Activated CD4-positive, alpha-beta T cell treated with anti-CD3 and anti-CD28 coated beads for 36 hours (primary cell): ENCODE results near the gene ADAMTS4. TPM values are rescaled to one million over a fixed set of nuclear protein-coding genes. Genes with fewer than 3 reads are reported as not detected.

Experiments
- ATAC-seq: fragments of 200-7000 bp; cut with Tn5 transposase; one replicate; pipeline ENCODE4 v1.10.0; 2021; ENCODE audit warnings: mild to moderate bottlenecking, moderate library complexity
- CTCF ChIA-PET: fragments of 350-600 bp; sonication (Branson Sonifier 250); formaldehyde crosslinking; loops from one replicate; lab custom pipeline; 2021; ENCODE audit warnings: antibody characterized with exemption; lab: Charles Lee
- POLR2A ChIA-PET: fragments of 350-600 bp; sonication (Branson Sonifier 250); formaldehyde crosslinking; loops from one replicate; lab custom pipeline; 2021; ENCODE audit warnings: antibody characterized with exemption, inconsistent platforms; lab: Charles Lee
- DNase-seq: peaks from one replicate; pipeline ENCODE4 v3.0.0-alpha.2; 2020
- H3K27ac Mint-ChIP-seq: one replicate; pipeline ENCODE4 v1.8.0; 2021; ENCODE audit warnings: mixed read lengths
- H3K27me3 Mint-ChIP-seq: one replicate; pipeline ENCODE4 v1.8.0; 2021; ENCODE audit warnings: mixed read lengths
- H3K36me3 Mint-ChIP-seq: one replicate; pipeline ENCODE4 v1.8.0; 2021; ENCODE audit warnings: low read depth, mixed read lengths
- H3K4me1 Mint-ChIP-seq: one replicate; pipeline ENCODE4 v1.8.0; 2021; ENCODE audit warnings: mixed read lengths
- H3K4me3 Mint-ChIP-seq: one replicate; pipeline ENCODE4 v1.8.0; 2021; ENCODE audit warnings: mild to moderate bottlenecking, moderate library complexity, mixed read lengths
- H3K9me3 Mint-ChIP-seq: one replicate; pipeline ENCODE4 v1.8.0; 2021; ENCODE audit warnings: low read depth, mixed read lengths
- intact Hi-C, 2 experiments: fragments of 100-400 bp; cut with DNase I in 1 of 2; cut with micrococcal nuclease in 1 of 2; formaldehyde crosslinking; loops; one replicate each; pipeline versions ENCODE4 v1.14.2 to v1.15.1; 2022 to 2024; cut with DNase I, micrococcal nuclease
- microRNA-seq: library from miRNA; unstranded; fragments of <30 nt; microRNA quantifications from one replicate; pipeline ENCODE4 v1.2.0, GENCODE V29; 2021; ENCODE audit warnings: borderline replicate concordance
- total RNA-seq, 2 experiments: library from RNA; stranded (reverse); gene quantifications; one replicate each; pipeline ENCODE4 v1.2.3, GENCODE V29; 2021

Gene ADAMTS4
- total RNA-seq, 2 experiments from 2014 or later, result 0.40 to 0.71 TPM

DNA sequence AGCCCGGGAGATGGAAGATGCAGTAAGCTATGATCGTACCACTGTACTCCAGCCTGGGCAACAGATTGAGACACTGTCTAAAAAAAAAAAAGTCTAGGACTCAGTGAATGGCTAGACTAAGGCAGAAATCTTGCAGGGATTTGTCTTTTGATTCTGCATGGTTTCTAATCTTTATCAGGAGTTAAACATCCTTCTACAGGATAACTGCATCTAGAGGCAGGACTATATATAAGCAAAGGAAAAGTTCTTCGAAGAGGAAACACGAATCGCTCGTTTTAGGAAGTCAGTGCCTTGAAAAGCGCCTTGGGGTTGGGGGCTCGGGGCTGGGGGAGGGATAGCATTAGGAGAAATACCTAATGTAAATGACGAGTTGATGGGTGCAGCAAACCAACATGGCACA lies 45.7 kb downstream of the ADAMTS4 start:
- POLR2A ChIA-PET, result interaction anchor here (0.6 to 2.6 kb wide), 6 partner anchors 12 to 83 kb away, joined by 5 to 13 read pairs (median 6); partner anchors contain the start of genes ARHGAP30, DEDD, NIT1 and PFDN2
- ATAC-seq (peak; percentile 6), DNase-seq (no peak)
- CTCF ChIA-PET, result interaction anchor here (0.7 to 2.7 kb wide), 9 partner anchors 13 to 229 kb away, joined by 3 to 14 read pairs (median 5); partner anchors contain the start of genes DEDD, NIT1, PFDN2 and PPOX
- H3K4me3 Mint-ChIP-seq, result peak overlapping the region; percentile 94
- intact Hi-C loops, result loop anchor here (1.0 to 5.0 kb wide), 6 partner anchors 20 to 106 kb away; partner anchors contain the start of genes DEDD (in 2 of the 2), ARHGAP30 (in 1 of the 2), NIT1 (in 1 of the 2) and PFDN2 (in 1 of the 2)
- peaks cover 16% of the 10 kb centered on the region for H3K4me1 Mint-ChIP-seq
- H3K27me3 Mint-ChIP-seq, result no peaks in the 10 kb centered on the region
- H3K27ac Mint-ChIP-seq, result peak overlapping the region; percentile 89
- H3K9me3 Mint-ChIP-seq, result no peaks in the 10 kb centered on the region
- peaks cover 8% of the 10 kb centered on the region for H3K36me3 Mint-ChIP-seq

DNA sequence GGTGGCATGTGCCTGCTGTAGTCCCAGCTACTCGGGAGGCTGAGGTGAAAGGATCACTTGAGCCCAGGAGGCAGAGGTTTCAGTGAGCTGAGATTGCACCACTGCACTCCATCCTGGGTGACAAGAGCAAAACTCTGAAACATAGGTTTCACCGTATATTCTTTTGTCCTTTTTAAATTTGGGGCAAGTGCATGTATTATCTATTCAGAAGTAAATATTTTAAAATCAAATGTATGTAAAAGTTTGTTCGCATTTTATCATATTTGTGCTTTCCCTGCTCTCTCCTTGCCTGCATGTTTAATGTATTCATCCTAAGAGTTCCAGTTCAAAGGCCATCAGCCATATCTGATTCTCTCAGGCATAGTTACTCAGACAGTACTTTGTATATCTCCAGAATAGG lies 53.0 kb downstream of the ADAMTS4 start:
- no peak for DNase-seq
- POLR2A ChIA-PET, result interaction anchor here (0.8 kb wide), 1 partner anchor 107 kb away, joined by 3 read pairs; the partner anchor contains the start of gene TSTD1

DNA sequence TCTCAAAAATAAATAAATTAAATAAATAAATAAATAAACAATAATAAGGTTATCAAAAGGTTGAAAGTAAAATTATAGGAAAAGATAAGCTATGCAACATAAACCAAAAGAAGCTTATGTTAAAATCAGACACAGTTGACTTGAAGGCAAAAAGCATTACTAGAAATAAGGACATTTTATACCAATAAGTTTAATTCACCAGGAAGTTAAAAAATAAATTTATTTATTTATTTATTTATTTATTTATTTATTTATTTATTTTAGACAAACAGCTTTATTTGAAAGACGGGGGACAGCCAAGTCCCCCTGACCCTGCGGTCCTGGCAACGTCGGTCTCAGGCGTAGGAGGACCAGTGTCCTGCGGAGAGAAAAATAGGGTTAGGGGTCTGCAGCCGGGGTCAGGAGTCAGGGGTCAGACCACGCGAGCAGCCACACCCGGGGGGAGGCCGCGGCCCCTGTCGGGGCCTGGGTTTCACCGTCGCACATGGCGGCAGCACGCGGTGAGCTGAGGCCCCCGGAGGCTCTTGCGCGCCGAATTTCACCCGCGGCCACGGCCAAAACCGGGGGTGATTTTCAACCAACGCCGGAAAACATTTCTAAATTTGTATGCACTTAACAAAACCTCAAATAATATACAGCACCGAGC lies 58.0 kb downstream of the ADAMTS4 start:
- no peak for DNase-seq
- no peaks in the 10 kb centered on the region for H3K9me3 Mint-ChIP-seq
- CTCF ChIA-PET, result interaction anchor here (0.6 to 1.7 kb wide), 14 partner anchors 13 to 520 kb away, joined by 3 to 7 read pairs (median 4); partner anchors contain the start of gene USF1
- no peak overlapping the region for H3K4me3 Mint-ChIP-seq
- intact Hi-C loops, result loop anchor here in 1 of 2 experiments (5.0 kb wide), 1 partner anchor 34 kb away; no protein-coding TSS in a partner anchor
- H3K27ac Mint-ChIP-seq, result no peak overlapping the region
- H3K27me3 Mint-ChIP-seq, result no peaks in the 10 kb centered on the region
- POLR2A ChIA-PET, result no interaction called here
- no peak for ATAC-seq
- no peaks in the 10 kb centered on the region for H3K36me3 Mint-ChIP-seq
- no peaks in the 10 kb centered on the region for H3K4me1 Mint-ChIP-seq

More for the DNA sequence above, 53.0 kb downstream of the ADAMTS4 start:
- H3K27ac Mint-ChIP-seq, result no peak overlapping the region
- intact Hi-C loops, result no loop called here
- no peaks in the 10 kb centered on the region for H3K4me1 Mint-ChIP-seq
- H3K9me3 Mint-ChIP-seq, result no peaks in the 10 kb centered on the region
- no peak overlapping the region for H3K4me3 Mint-ChIP-seq
- H3K36me3 Mint-ChIP-seq, result no peaks in the 10 kb centered on the region
- H3K27me3 Mint-ChIP-seq, result no peaks in the 10 kb centered on the region
- no peak for ATAC-seq
- CTCF ChIA-PET, result interaction anchor here (0.8 to 1.1 kb wide), 2 partner anchors 9 to 20 kb away, joined by 3 to 4 read pairs; partner anchors contain the start of gene PPOX

DNA sequence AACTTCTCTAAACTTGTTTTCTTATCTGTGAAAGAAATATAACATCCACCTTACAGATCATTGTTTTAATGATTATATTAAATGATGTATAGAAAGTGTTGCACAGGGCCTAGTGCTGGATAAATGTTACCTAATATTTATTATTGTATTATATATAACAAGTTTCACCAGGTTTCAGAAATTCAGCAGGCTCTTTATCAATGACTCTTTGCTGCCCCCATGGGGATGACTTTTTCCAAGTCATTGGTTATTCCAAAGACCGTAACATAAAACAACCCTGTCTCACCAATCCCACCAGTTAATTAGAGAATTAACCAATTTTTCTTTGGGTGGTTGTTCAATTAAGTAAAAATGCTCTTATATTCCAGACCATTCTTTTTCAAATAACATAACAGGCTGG lies 59.1 kb downstream of the ADAMTS4 start:
- Mint-ChIP-seq H3K4me1 (peaks cover 3% of the 10 kb centered on the region), H3K4me3 (no peak overlapping the region), H3K27ac (no peak overlapping the region), H3K36me3 (peaks cover 3% of the 10 kb centered on the region), H3K9me3 (no peaks in the 10 kb centered on the region), H3K27me3 (no peaks in the 10 kb centered on the region)
- ChIA-PET POLR2A (interaction anchor here (0.7 kb wide), 1 partner anchor 899 kb away, joined by 3 read pairs; no protein-coding TSS in a partner anchor), CTCF (interaction anchor here (0.8 to 3.1 kb wide), 5 partner anchors 34 to 187 kb away, joined by 3 to 11 read pairs (median 4); partner anchors contain the start of gene ARHGAP30)
- ATAC-seq (peak; percentile 53), DNase-seq (peak; percentile 61)
- intact Hi-C loops, result loop anchor here in 1 of 2 experiments (1.0 to 5.0 kb wide), 3 partner anchors 32 to 142 kb away; no protein-coding TSS in a partner anchor

DNA sequence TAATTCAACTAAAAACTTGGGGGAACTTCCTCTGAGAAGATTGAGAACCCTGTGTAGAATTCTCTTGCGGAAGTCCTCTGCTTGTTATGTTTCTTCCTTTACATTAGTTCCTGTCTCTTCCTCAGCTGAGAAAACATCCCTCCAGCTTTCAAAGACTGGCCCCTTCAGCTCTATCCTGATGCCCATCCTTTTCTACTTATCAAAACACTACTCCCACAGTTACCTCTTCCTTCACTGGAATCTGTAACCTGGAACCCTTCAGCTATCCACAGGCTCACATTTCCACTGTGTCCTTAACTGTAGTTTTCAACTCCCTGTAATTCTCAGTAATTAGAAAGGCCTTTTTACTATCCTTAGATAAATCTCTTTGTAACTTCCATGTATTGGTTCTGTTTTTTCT lies 60.4 kb downstream of the ADAMTS4 start:
- Mint-ChIP-seq H3K36me3 (peaks cover 3% of the 10 kb centered on the region), H3K4me3 (no peak overlapping the region), H3K9me3 (no peaks in the 10 kb centered on the region), H3K27me3 (no peaks in the 10 kb centered on the region), H3K27ac (peak overlapping the region; percentile 21), H3K4me1 (peaks cover 3% of the 10 kb centered on the region)
- DNase-seq (no peak), ATAC-seq (no peak)
- intact Hi-C loops, result no loop called here
- CTCF ChIA-PET, result interaction anchor here (0.6 to 3.1 kb wide), 13 partner anchors 8 to 150 kb away, joined by 3 to 11 read pairs (median 4); partner anchors contain the start of genes ARHGAP30, F11R and UFC1
- POLR2A ChIA-PET, result interaction anchor here (0.6 kb wide), 2 partner anchors 45 to 78 kb away, joined by 5 to 7 read pairs; no protein-coding TSS in a partner anchor

DNA sequence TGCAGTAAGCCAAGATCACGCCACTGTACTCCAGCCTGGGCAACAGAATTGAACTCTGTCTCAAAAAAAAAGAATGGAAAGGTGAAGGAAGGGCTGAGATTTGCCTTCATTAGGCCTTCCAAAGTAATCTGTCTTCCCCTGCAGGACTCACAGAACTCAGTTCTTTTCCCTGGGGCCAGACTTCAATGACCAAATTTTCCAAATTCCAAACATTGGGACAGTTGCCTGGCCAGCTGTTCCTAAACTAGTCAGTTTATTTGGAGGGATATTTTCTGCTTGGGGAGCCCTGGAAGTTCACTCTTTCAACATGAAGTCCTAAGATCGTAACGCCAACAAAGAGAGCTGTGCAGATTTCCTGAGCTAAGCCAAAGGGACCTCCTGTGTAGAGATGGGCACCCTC lies 61.0 kb downstream of the ADAMTS4 start:
- no peak overlapping the region for H3K27ac Mint-ChIP-seq
- POLR2A ChIA-PET, result no interaction called here
- intact Hi-C loops, result no loop called here
- H3K4me1 Mint-ChIP-seq, result peaks cover 3% of the 10 kb centered on the region
- H3K9me3 Mint-ChIP-seq, result no peaks in the 10 kb centered on the region
- H3K27me3 Mint-ChIP-seq, result no peaks in the 10 kb centered on the region
- ATAC-seq (no peak), DNase-seq (no peak)
- H3K4me3 Mint-ChIP-seq, result no peak overlapping the region
- CTCF ChIA-PET, result interaction anchor here (0.6 to 3.1 kb wide), 12 partner anchors 8 to 149 kb away, joined by 3 to 11 read pairs (median 4); partner anchors contain the start of genes ARHGAP30, F11R and UFC1
- H3K36me3 Mint-ChIP-seq, result peaks cover 3% of the 10 kb centered on the region

Small RNA genes lying within 50 kb of the gene (microRNA-seq; reads per million reads assigned to microRNA genes)
- 2.1 reads per million for gene MIR5187

Other genes with a start within 250 kb of the ADAMTS4 start
- not detected for gene ITLN2, start 244.2 kb downstream of the ADAMTS4 start, total RNA-seq
- 10 to 100 TPM; 16.9 to 25.2 TPM for gene F11R, start 177.9 kb downstream of the ADAMTS4 start, total RNA-seq
- 10 to 100 TPM; 26.0 to 42.8 TPM for gene TSTD1, start 160.1 kb downstream of the ADAMTS4 start, total RNA-seq
- 10 to 100 TPM; 34.5 to 42.8 TPM for gene USF1, start 153.1 kb downstream of the ADAMTS4 start, total RNA-seq
- gene ARHGAP30, start 129.2 kb downstream of the ADAMTS4 start, total RNA-seq, result 100 to 1,000 TPM; 125 to 165 TPM
- gene NECTIN4, start 109.5 kb downstream of the ADAMTS4 start, total RNA-seq, result not detected
- gene KLHDC9, start 100.7 kb downstream of the ADAMTS4 start, total RNA-seq, result under 1 TPM; 0.39 to 0.50 TPM
- 100 to 1,000 TPM; 108 to 136 TPM for gene PFDN2, start 81.0 kb downstream of the ADAMTS4 start, total RNA-seq
- 10 to 100 TPM; 58.2 to 62.1 TPM for gene NIT1, start 80.9 kb downstream of the ADAMTS4 start, total RNA-seq
- gene DEDD, start 66.4 kb downstream of the ADAMTS4 start, total RNA-seq, result 10 to 100 TPM; 33.9 to 44.9 TPM
- gene UFC1, start 45.1 kb downstream of the ADAMTS4 start, total RNA-seq, result 10 to 100 TPM; 89.2 to 98.6 TPM
- 10 to 100 TPM; 25.1 to 32.0 TPM for gene USP21, start 39.6 kb downstream of the ADAMTS4 start, total RNA-seq
- 10 to 100 TPM; 21.5 to 28.8 TPM for gene PPOX, start 32.6 kb downstream of the ADAMTS4 start, total RNA-seq
- 10 to 100 TPM; 40.5 to 51.8 TPM for gene B4GALT3, start 21.5 kb downstream of the ADAMTS4 start, total RNA-seq
- gene NDUFS2, start 3.3 kb upstream of the ADAMTS4 start, total RNA-seq, result 10 to 100 TPM; 71.8 to 92.0 TPM
- 1 to 10 TPM in 1 of 2 experiments, under 1 TPM in 1; 0.98 to 2.2 TPM for gene FCER1G, start 16.2 kb upstream of the ADAMTS4 start, total RNA-seq
- gene APOA2, start 24.6 kb upstream of the ADAMTS4 start, total RNA-seq, result not detected
- gene TOMM40L, start 27.0 kb upstream of the ADAMTS4 start, total RNA-seq, result 10 to 100 TPM; 12.3 to 13.2 TPM
- not detected for gene NR1I3, start 39.1 kb upstream of the ADAMTS4 start, total RNA-seq
- under 1 TPM; 0.21 to 0.27 TPM for gene PCP4L1, start 59.7 kb upstream of the ADAMTS4 start, total RNA-seq
- 1 to 10 TPM; 4.6 to 5.3 TPM for gene MPZ, start 110.9 kb upstream of the ADAMTS4 start, total RNA-seq
- 100 to 1,000 TPM; 191 to 235 TPM for gene SDHC, start 115.3 kb upstream of the ADAMTS4 start, total RNA-seq
- gene CFAP126, start 168.8 kb upstream of the ADAMTS4 start, total RNA-seq, result not detected